WTC11 (cell line): ENCODE data around the gene IQGAP3. TPM values are rescaled to one million over a fixed set of nuclear protein-coding genes. Genes with fewer than 3 reads are reported as not detected.
A peak's percentile ranks its signal among the peaks of the same experiment; 100 is the strongest.

Experiments used
- ATAC-seq: fragments of 200-7000 bp; cut with Tn5 transposase; 2 replicates; pipeline ENCODE4 v1.10.0; 2021; ENCODE audit warnings: mild to moderate bottlenecking, moderate library complexity
- CTCF ChIA-PET: fragments of 300-600 bp; sonication (Branson Sonifier 250); formaldehyde crosslinking; loops from one replicate; lab custom pipeline; 2021; ENCODE audit warnings: antibody characterized with exemption; lab: Charles Lee
- POLR2A ChIA-PET: fragments of 350-600 bp; sonication (Branson Sonifier 250); formaldehyde crosslinking; loops from one replicate; lab custom pipeline; 2021; ENCODE audit warnings: antibody characterized with exemption; lab: Charles Lee
- DNase-seq: peaks from one replicate; pipeline ENCODE4 v3.0.0; 2021; ENCODE audit warnings: low spot score
- H3K27ac Mint-ChIP-seq: 2 replicates; pipeline ENCODE4 v1.8.0; 2021; ENCODE audit warnings: mixed read lengths
- H3K27me3 Mint-ChIP-seq: 2 replicates; pipeline ENCODE4 v1.8.0; 2021; ENCODE audit warnings: low read depth, mild to moderate bottlenecking, moderate library complexity, mixed read lengths
- H3K36me3 Mint-ChIP-seq: 2 replicates; pipeline ENCODE4 v1.8.0; 2021; ENCODE audit warnings: mixed read lengths
- H3K4me1 Mint-ChIP-seq: 2 replicates; pipeline ENCODE4 v1.8.0; 2022; ENCODE audit warnings: mixed read lengths
- H3K4me3 Mint-ChIP-seq: 2 replicates; pipeline ENCODE4 v1.8.0; 2021; ENCODE audit warnings: mild to moderate bottlenecking, moderate library complexity, mixed read lengths
- H3K9me3 Mint-ChIP-seq: 2 replicates; pipeline ENCODE4 v1.8.0; 2021; ENCODE audit warnings: mixed read lengths
- AR ChIP-seq: fragments of 250-450 bp; sonication (Bioruptor Pico); IDR thresholded peaks from 2 replicates; pipeline ENCODE4 v1.9.0; 2021; ENCODE audit warnings: mild to moderate bottlenecking
- ETV6 ChIP-seq: sonication (generic); formaldehyde crosslinking; IDR thresholded peaks from 2 replicates; pipeline ENCODE4 v1.8.1; 2022; ENCODE audit warnings: mild to moderate bottlenecking, missing genetic modification reagents
- HMGA2 ChIP-seq: fragments of 250-450 bp; sonication (Bioruptor Pico); IDR thresholded peaks from 2 replicates; pipeline ENCODE4 v1.4.0; 2021; ENCODE audit warnings: mild to moderate bottlenecking, moderate library complexity
- HMGXB4 ChIP-seq: sonication (generic); formaldehyde crosslinking; IDR thresholded peaks from 2 replicates; pipeline ENCODE4 v1.8.1; 2023; ENCODE audit warnings: mild to moderate bottlenecking, moderate library complexity, missing genetic modification reagents
- OVOL2 ChIP-seq: fragments of 250-450 bp; sonication (Bioruptor Pico); IDR thresholded peaks from 2 replicates; pipeline ENCODE4 v1.9.0; 2021; ENCODE audit warnings: mild to moderate bottlenecking, borderline replicate concordance
- PRDM15 ChIP-seq: sonication (generic); formaldehyde crosslinking; IDR thresholded peaks from 2 replicates; pipeline ENCODE4 v1.8.0; 2022; ENCODE audit warnings: missing genetic modification reagents
- RORB ChIP-seq: fragments of 250-450 bp; sonication (Bioruptor Pico); IDR thresholded peaks from 2 replicates; pipeline ENCODE4 v1.9.0; 2021; ENCODE audit warnings: mild to moderate bottlenecking
- ZNF281 ChIP-seq: sonication (generic); formaldehyde crosslinking; IDR thresholded peaks from 2 replicates; pipeline ENCODE4 v1.8.0; 2023; ENCODE audit warnings: mild to moderate bottlenecking, missing genetic modification reagents
- ZNF317 ChIP-seq: sonication (generic); formaldehyde crosslinking; IDR thresholded peaks from 2 replicates; pipeline ENCODE4 v1.8.1; 2023; ENCODE audit warnings: low read depth, mild to moderate bottlenecking, moderate library complexity, missing genetic modification reagents, borderline replicate concordance
- ZNF532 ChIP-seq: fragments of 250-450 bp; sonication (Bioruptor Pico); IDR thresholded peaks from 2 replicates; pipeline ENCODE4 v1.9.0; 2021; ENCODE audit warnings: mild to moderate bottlenecking, borderline replicate concordance
- ZNF671 ChIP-seq: fragments of 250-450 bp; sonication (Bioruptor Pico); IDR thresholded peaks from 2 replicates; pipeline ENCODE4 v1.8.0; 2021; ENCODE audit warnings: mild to moderate bottlenecking
- total RNA-seq: library from RNA; stranded (reverse); gene quantifications from 3 replicates; pipeline ENCODE4 v1.2.3, GENCODE V29; 2021

The IQGAP3 gene
- total RNA-seq, 1 experiment from 2014 or later: 33.3 TPM

- no peak for TF ChIP-seq ZNF532 (CRISPR knock-in tag)
- no peak for TF ChIP-seq ZNF317 (CRISPR knock-in tag)
- no peak for TF ChIP-seq ZNF281
- TF ChIP-seq PRDM15: no peak
- TF ChIP-seq, all 79 proteins: peak for 0
These were observed 47.3 kb downstream of the IQGAP3 start (continued) for GRCh38 chr1:156525071-156525501.

GRCh38 chr1:156524481-156524869, 47.9 kb downstream of the IQGAP3 start:
- ChIA-PET CTCF (interaction anchor here (0.6 to 7.4 kb wide), 8 partner anchors 12 to 361 kb away, joined by 3 to 73 read pairs (median 4); partner anchors contain the start of gene MEF2D), POLR2A (interaction anchor here (1.1 to 1.4 kb wide), 2 partner anchors 24 to 25 kb away, joined by 3 to 4 read pairs; partner anchors contain the start of gene MEF2D)
- Mint-ChIP-seq H3K4me3 (no peak overlapping the region), H3K27me3 (no peaks in the 10 kb centered on the region), H3K9me3 (no peaks in the 10 kb centered on the region), H3K4me1 (peaks cover 23% of the 10 kb centered on the region), H3K27ac (peak overlapping the region; percentile 39; the same call in 1 of the 2 replicates), H3K36me3 (peaks cover 27% of the 10 kb centered on the region)
- DNase-seq: no peak
- ATAC-seq: no peak
- TF ChIP-seq OVOL2 (CRISPR knock-in tag) (no peak), RORB (no peak), HMGA2 (CRISPR knock-in tag) (no peak), ZNF532 (CRISPR knock-in tag) (no peak), AR (CRISPR knock-in tag) (no peak), ETV6 (no peak), ZNF671 (CRISPR knock-in tag) (no peak), HMGXB4 (CRISPR knock-in tag) (no peak)
